Chondrocyte (in vitro differentiated cells): ENCODE measurements around the gene SERGEF. TPM values are rescaled to one million over a fixed set of nuclear protein-coding genes. Genes with fewer than 3 reads are reported as not detected.

ENCODE experiments used
- DNase-seq: peaks from one replicate; pipeline ENCODE4 v3.0.0; 2021; ENCODE audit warnings: mixed read lengths, low spot score
- H3K27ac Mint-ChIP-seq: one replicate; pipeline ENCODE4 v1.8.0; 2021; ENCODE audit warnings: mild to moderate bottlenecking, moderate library complexity, mixed read lengths; ENCODE audit not compliant: unreplicated experiment
- H3K27me3 Mint-ChIP-seq: 2 replicates; pipeline ENCODE4 v1.8.0; 2021; ENCODE audit warnings: low read depth, mixed read lengths
- H3K36me3 Mint-ChIP-seq: 2 replicates; pipeline ENCODE4 v1.8.0; 2021; ENCODE audit warnings: low read depth, mixed read lengths
- H3K4me1 Mint-ChIP-seq: 2 replicates; pipeline ENCODE4 v1.8.0; 2021; ENCODE audit warnings: low read depth, mild to moderate bottlenecking, mixed read lengths
- H3K4me3 Mint-ChIP-seq: one replicate; pipeline ENCODE4 v1.8.0; 2021; ENCODE audit warnings: mild to moderate bottlenecking, moderate library complexity, mixed read lengths; ENCODE audit not compliant: unreplicated experiment
- H3K9me3 Mint-ChIP-seq: 2 replicates; pipeline ENCODE4 v1.8.0; 2021; ENCODE audit warnings: low read depth, mixed read lengths
- total RNA-seq: library from RNA; stranded (reverse); gene quantifications from 3 replicates; pipeline ENCODE4 v1.2.1, GENCODE V29; 2021
- TF ChIP-seq, protein P1 (sequence below): fragments of 200-600 bp; sonication (generic); IDR thresholded peaks from 2 replicates; pipeline ENCODE4 v1.5.0; 2021; ENCODE audit warnings: antibody characterized with exemption, mild to moderate bottlenecking, moderate library complexity

The SERGEF gene
- total RNA-seq, 1 donor from 2014 or later, result 37.6 TPM

DNA sequence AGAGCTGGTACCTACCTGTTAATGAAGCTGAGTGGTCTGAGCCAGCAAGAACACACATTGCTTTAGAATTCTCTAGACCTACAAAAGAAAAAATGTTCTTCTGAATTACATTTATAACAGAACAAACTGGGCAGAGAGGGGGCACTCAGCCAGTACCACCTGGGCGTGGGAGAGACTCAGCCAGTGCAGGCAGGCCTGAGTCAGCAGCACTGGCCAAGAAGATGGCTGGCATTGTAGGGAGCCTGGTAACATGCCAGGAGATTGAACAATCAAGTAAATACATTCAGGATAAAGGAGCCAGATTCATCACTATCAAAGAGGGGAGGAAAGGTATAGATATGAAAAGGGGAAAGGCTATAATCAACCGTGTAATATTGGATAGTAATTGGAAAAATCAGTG is 19.9 kb downstream of the SERGEF start:
- TF ChIP-seq, protein P1, sequence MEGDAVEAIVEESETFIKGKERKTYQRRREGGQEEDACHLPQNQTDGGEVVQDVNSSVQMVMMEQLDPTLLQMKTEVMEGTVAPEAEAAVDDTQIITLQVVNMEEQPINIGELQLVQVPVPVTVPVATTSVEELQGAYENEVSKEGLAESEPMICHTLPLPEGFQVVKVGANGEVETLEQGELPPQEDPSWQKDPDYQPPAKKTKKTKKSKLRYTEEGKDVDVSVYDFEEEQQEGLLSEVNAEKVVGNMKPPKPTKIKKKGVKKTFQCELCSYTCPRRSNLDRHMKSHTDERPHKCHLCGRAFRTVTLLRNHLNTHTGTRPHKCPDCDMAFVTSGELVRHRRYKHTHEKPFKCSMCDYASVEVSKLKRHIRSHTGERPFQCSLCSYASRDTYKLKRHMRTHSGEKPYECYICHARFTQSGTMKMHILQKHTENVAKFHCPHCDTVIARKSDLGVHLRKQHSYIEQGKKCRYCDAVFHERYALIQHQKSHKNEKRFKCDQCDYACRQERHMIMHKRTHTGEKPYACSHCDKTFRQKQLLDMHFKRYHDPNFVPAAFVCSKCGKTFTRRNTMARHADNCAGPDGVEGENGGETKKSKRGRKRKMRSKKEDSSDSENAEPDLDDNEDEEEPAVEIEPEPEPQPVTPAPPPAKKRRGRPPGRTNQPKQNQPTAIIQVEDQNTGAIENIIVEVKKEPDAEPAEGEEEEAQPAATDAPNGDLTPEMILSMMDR, result no peak
- Mint-ChIP-seq H3K9me3 (no peaks in the 10 kb centered on the region), H3K27me3 (no peaks in the 10 kb centered on the region), H3K4me1 (peaks cover 8% of the 10 kb centered on the region), H3K4me3 (no peak overlapping the region), H3K27ac (no peak overlapping the region), H3K36me3 (peaks cover 12% of the 10 kb centered on the region)
- DNase-seq, result no peak

DNA sequence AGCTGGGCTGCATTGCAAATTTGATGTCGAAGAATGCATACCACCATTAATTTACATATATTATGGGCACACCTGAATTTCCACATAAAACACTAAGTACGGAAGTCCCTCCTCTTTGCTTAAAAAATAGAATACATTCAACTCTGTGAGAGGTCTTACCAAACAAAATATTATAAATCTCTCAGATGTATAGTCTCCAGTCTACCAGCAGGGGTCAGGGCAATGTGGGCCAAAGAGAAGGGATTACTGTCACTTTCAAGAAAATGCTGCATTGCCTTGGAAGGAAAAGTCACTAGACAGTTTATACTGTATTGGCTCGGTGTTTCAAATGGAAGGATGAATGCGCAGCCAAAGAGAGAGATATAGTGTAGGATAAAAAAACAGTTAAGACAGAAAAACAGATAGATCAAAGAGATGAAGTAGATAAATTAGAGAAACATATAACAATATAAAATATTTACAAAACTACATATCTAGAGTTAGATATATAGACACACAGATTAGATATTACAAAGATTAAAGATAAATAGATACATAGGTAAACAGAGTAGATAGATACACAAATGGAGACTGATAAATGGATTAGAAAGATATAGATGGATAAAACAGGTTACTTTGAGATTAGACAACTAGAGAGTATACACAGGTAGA is 20.9 kb downstream of the SERGEF start:
- DNase-seq, result no peak
- TF ChIP-seq, protein P1, result peak; percentile 94
- Mint-ChIP-seq H3K9me3 (no peaks in the 10 kb centered on the region), H3K27me3 (no peaks in the 10 kb centered on the region), H3K4me1 (peaks cover 18% of the 10 kb centered on the region), H3K4me3 (no peak overlapping the region), H3K36me3 (peaks cover 16% of the 10 kb centered on the region), H3K27ac (peak overlapping the region; percentile 57)

DNA sequence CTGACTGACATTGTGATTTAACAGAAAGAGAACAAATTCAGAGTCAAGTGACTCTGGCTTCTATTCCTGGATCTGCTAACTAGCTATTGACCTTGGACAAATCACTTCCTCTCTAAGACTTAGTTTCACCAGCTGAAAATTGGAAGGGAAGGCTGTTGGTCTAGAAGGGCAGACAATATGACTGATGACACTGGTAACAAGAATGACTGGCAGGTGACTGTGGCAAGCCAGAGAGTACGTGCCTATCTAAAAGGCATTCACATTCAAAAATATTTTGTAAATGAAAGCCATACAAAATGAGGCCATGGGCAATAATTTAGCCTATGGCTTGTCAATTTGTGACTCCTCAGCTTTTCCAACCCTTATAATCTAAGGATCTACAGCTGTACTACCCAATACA is 23.5 kb downstream of the SERGEF start:
- Mint-ChIP-seq H3K9me3 (no peaks in the 10 kb centered on the region), H3K27me3 (no peaks in the 10 kb centered on the region), H3K4me3 (no peak overlapping the region), H3K36me3 (peaks cover 13% of the 10 kb centered on the region), H3K27ac (no peak overlapping the region), H3K4me1 (peaks cover 36% of the 10 kb centered on the region)
- TF ChIP-seq, protein P1, result no peak
- DNase-seq, result no peak

DNA sequence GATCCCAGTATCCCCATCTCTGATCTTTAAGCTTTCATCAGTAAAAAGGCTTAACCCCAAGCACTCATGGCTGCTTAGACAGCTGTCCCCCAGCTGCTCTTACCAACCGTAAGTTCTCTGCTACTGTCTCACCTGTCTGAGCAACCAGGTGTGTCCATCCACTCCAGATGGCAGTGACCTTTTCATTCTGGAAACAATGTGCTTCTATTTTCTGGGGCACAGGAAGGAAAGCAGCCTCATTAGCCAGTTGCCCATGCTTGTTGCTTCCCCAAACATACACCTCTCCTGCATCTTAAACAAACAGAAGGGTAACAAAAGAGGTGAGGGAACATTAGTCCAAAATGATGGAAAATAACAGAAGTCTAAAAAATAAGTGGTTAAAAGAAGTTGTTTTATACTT is 24.4 kb downstream of the SERGEF start:
- Mint-ChIP-seq H3K27me3 (no peaks in the 10 kb centered on the region), H3K4me3 (no peak overlapping the region), H3K9me3 (no peaks in the 10 kb centered on the region), H3K27ac (no peak overlapping the region), H3K36me3 (peaks cover 18% of the 10 kb centered on the region), H3K4me1 (peaks cover 36% of the 10 kb centered on the region)
- DNase-seq, result no peak
- TF ChIP-seq, protein P1, result no peak

DNA sequence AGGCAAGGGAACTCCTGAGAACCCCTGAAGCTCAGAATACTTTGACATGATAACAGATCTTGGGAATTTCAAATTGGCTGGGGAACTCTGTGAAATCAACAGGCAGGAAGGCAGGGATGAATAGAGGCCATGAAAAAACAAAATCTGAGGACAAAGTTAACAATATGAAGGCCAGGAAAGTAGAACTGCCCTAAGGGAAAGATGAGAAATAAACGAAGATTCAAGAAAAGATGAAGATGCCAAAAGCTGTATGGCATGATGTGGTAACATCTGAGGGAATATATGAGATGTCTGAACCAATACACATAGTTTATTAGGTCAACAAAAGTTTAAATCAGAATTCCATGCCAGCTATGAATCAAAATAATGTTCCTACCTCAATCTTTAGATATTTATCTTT is 25.0 kb downstream of the SERGEF start:
- H3K4me3 Mint-ChIP-seq, result no peak overlapping the region
- no peaks in the 10 kb centered on the region for H3K9me3 Mint-ChIP-seq
- no peak for DNase-seq
- H3K27ac Mint-ChIP-seq, result no peak overlapping the region
- H3K4me1 Mint-ChIP-seq, result peaks cover 36% of the 10 kb centered on the region
- peaks cover 20% of the 10 kb centered on the region for H3K36me3 Mint-ChIP-seq
- no peaks in the 10 kb centered on the region for H3K27me3 Mint-ChIP-seq
- TF ChIP-seq, protein P1, result no peak
